HepG2 (cell line): ENCODE measurements around the gene GADD45GIP1.

ENCODE experiments used
- CBX1 ChIP-seq: IDR thresholded peaks from one replicate; pipeline ENCODE4 v1.6.1; 2016; ENCODE audit warnings: antibody characterized with exemption, low read depth
- ETV6 ChIP-seq: sonication (generic); formaldehyde crosslinking; conservative IDR thresholded peaks from 2 replicates; pipeline ENCODE4 v1.4.0; 2020; ENCODE audit warnings: missing genetic modification reagents
- HMG20A ChIP-seq: IDR thresholded peaks from 2 replicates; pipeline ENCODE4 v1.6.1; 2016; ENCODE audit warnings: borderline replicate concordance
- PAWR ChIP-seq: sonication (generic); formaldehyde crosslinking; IDR thresholded peaks from 2 replicates; pipeline ENCODE4 v1.4.0; 2020; ENCODE audit warnings: missing genetic modification reagents, mild to moderate bottlenecking, borderline replicate concordance
- SSRP1 ChIP-seq: IDR thresholded peaks from 2 replicates; pipeline ENCODE4 v1.6.1; 2016; ENCODE audit warnings: control low read depth
- TAF1 ChIP-seq: sonication (generic); formaldehyde crosslinking; IDR thresholded peaks from 2 replicates; pipeline ENCODE4 v1.4.0; 2020; ENCODE audit warnings: missing genetic modification reagents
- ZFP41 ChIP-seq: sonication (generic); formaldehyde crosslinking; IDR thresholded peaks from 2 replicates; pipeline ENCODE4 v1.4.0; 2020; ENCODE audit warnings: mild to moderate bottlenecking, missing genetic modification reagents, borderline replicate concordance
- ZNF160 ChIP-seq: sonication (generic); formaldehyde crosslinking; IDR thresholded peaks from 2 replicates; pipeline ENCODE4 v1.8.0; 2022; ENCODE audit warnings: mild to moderate bottlenecking, inconsistent platforms, missing genetic modification reagents
- ZSCAN21 ChIP-seq: sonication (generic); formaldehyde crosslinking; IDR thresholded peaks from 2 replicates; pipeline ENCODE4 v1.8.0; 2022; ENCODE audit warnings: mild to moderate bottlenecking, missing genetic modification reagents, moderate library complexity, borderline replicate concordance
- TF ChIP-seq, protein P1 (sequence below): sonication (generic); formaldehyde crosslinking; IDR thresholded peaks from 2 replicates; pipeline ENCODE4 v1.5.0; 2020; ENCODE audit warnings: missing genetic modification reagents
- TF ChIP-seq, protein P2 (sequence below): IDR thresholded peaks from 2 replicates; pipeline ENCODE4 v1.6.1; 2016; ENCODE audit warnings: missing compliant biosample characterization, missing genetic modification reagents, borderline replicate concordance

DNA sequence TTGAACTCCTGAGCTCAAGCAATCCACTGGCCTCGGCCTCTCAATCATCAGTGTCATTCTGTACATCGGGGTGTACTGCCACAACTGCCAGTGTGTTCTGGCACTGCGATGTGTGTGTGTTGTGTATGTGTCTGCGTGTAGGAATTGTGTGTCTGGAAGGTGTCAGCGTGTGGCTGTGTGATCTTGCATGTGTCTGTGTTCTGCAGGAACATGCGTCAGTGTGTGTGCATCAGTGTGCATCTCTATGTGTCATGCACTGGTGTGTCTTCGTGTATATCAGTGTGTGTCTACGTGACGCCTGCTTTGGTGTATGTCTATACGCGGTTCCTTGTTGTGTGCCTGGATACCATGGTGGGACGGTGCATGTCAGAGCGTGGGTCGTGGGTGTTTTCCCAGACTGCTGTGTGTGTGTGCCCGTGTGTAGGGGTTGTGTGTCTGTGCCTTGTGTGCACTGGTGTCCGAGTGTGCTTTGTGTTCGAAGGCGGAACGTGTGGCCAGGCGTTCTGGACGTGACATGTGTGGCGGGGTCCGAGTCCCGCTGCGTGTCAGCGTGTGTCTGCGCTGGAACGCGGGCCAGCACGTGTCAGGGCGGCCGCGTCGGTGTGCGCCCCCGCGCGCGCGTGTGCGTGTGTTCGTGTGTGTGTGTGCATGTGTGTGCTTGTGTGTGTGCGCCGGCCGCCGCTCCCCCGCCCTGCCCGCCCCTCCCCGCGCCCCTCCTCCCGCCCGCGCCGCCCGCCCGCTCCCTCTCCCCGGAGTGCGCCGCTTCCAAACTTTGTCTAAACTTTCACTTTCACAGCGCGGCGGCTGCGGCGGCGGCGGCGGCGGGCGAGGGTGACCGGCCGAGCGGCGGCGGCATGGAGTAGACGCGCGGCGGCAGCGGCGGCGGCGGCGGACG is 37.9 kb upstream of the GADD45GIP1 start, which contains the start of gene NFIX:
- TF ChIP-seq, protein P1, sequence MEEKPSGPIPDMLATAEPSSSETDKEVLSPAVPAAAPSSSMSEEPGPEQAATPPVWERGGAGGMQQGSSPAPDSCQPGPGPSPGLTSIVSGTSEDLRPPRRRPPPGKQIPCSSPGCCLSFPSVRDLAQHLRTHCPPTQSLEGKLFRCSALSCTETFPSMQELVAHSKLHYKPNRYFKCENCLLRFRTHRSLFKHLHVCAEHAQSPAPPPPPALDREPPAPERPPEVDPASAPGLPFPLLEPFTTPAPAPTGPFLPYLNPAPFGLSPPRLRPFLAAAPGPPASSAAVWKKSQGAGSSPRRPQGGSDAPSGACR (CRISPR knock-in tag) = no peak
- no peak for TF ChIP-seq TAF1 (CRISPR knock-in tag)
- TF ChIP-seq HMG20A (CRISPR knock-in tag) = no peak
- TF ChIP-seq SSRP1 (CRISPR knock-in tag) = no peak
- no peak for TF ChIP-seq ETV6
- 0 out of 2 replicates have a peak, but pooled peaks have one; percentile 23 for TF ChIP-seq ZFP41 (CRISPR knock-in tag)
- TF ChIP-seq, protein P2, sequence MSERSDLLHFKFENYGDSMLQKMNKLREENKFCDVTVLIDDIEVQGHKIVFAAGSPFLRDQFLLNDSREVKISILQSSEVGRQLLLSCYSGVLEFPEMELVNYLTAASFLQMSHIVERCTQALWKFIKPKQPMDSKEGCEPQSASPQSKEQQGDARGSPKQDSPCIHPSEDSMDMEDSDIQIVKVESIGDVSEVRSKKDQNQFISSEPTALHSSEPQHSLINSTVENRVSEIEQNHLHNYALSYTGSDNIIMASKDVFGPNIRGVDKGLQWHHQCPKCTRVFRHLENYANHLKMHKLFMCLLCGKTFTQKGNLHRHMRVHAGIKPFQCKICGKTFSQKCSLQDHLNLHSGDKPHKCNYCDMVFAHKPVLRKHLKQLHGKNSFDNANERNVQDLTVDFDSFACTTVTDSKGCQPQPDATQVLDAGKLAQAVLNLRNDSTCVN (CRISPR knock-in tag) = no peak
- TF ChIP-seq ZSCAN21 (CRISPR knock-in tag) = 0 out of 2 replicates have a peak, but pooled peaks have one; percentile 30
- TF ChIP-seq PAWR (CRISPR knock-in tag) = no peak
- TF ChIP-seq CBX1 = no peak
- no peak for TF ChIP-seq ZNF160 (CRISPR knock-in tag)
